Central memory CD8-positive, alpha-beta T cell (primary cell): ENCODE measurements around the gene FHAD1.

Experiments used
- ATAC-seq: fragments of 150-1000 bp; cut with Tn5 transposase; replicated peaks from 2 replicates; pipeline ENCODE4 v1.10.0; 2022; ENCODE audit warnings: mild to moderate bottlenecking, moderate FRiP score, moderate number of reproducible peaks; ENCODE audit not compliant: poor library complexity, severe bottlenecking; ENCODE audit errors: extremely low read depth
- DNase-seq, 2 donors: peaks; one replicate each; pipeline ENCODE4 v3.0.0; 2021; ENCODE audit warnings: low spot score in 2 of 2
- H3K27ac Mint-ChIP-seq: one replicate; pipeline ENCODE4 v1.8.0; 2022; ENCODE audit warnings: low read depth, mild to moderate bottlenecking, moderate library complexity, mixed read lengths
- H3K27me3 Mint-ChIP-seq: one replicate; pipeline ENCODE4 v1.8.0; 2022; ENCODE audit warnings: mixed read lengths
- H3K36me3 Mint-ChIP-seq: one replicate; pipeline ENCODE4 v1.8.0; 2022; ENCODE audit warnings: mild to moderate bottlenecking, moderate library complexity, mixed read lengths; ENCODE audit not compliant: insufficient read depth
- H3K4me1 Mint-ChIP-seq: one replicate; pipeline ENCODE4 v1.8.0; 2022; ENCODE audit warnings: mixed read lengths
- H3K4me3 Mint-ChIP-seq: one replicate; pipeline ENCODE4 v1.8.0; 2022; ENCODE audit warnings: mild to moderate bottlenecking, moderate library complexity, mixed read lengths
- H3K9me3 Mint-ChIP-seq: one replicate; pipeline ENCODE4 v1.8.0; 2022; ENCODE audit warnings: mixed read lengths

Gene FHAD1

DNA sequence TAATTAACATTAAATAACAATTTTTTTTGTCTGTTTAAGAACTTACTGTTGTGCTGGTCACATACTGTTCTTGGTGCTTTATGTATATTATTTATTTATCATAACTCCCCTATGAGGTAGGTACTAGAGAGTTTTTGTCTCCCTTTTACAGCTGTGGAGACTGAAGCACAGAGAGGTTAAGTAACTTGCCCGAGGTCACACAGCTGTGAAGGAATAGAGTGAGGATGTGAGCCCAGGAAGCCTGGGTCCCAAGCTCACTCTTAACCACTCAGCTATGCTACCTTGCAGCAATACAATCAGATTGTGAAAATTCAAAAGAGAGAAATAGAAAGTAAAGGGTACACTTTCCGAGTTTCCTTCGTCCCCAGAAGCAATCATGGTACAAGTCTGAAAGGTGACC lies 35.6 kb upstream of the FHAD1 start:
- Mint-ChIP-seq H3K27ac (no peak overlapping the region), H3K4me3 (no peak overlapping the region), H3K27me3 (peaks cover 43% of the 10 kb centered on the region), H3K9me3 (no peaks in the 10 kb centered on the region), H3K36me3 (no peaks in the 10 kb centered on the region), H3K4me1 (no peaks in the 10 kb centered on the region)
- DNase-seq: no peak
- no peak for ATAC-seq

GRCh38 chr1:15212216-15212953 lies 34.6 kb upstream of the FHAD1 start:
- Mint-ChIP-seq H3K36me3 (no peaks in the 10 kb centered on the region), H3K4me1 (peaks cover under 1% of the 10 kb centered on the region), H3K27ac (no peak overlapping the region), H3K27me3 (peaks cover 33% of the 10 kb centered on the region), H3K4me3 (no peak overlapping the region), H3K9me3 (no peaks in the 10 kb centered on the region)
- DNase-seq (no peak), ATAC-seq (no peak)

- no peak for ATAC-seq
- H3K4me3 Mint-ChIP-seq: no peak overlapping the region
- H3K27ac Mint-ChIP-seq: no peak overlapping the region
- H3K27me3 Mint-ChIP-seq: peaks cover 29% of the 10 kb centered on the region
- no peaks in the 10 kb centered on the region for H3K9me3 Mint-ChIP-seq
- no peak for DNase-seq
- no peaks in the 10 kb centered on the region for H3K36me3 Mint-ChIP-seq
- H3K4me1 Mint-ChIP-seq: peaks cover 6% of the 10 kb centered on the region
These were observed 34.1 kb upstream of the FHAD1 start for GRCh38 chr1:15212954-15213291.

DNA sequence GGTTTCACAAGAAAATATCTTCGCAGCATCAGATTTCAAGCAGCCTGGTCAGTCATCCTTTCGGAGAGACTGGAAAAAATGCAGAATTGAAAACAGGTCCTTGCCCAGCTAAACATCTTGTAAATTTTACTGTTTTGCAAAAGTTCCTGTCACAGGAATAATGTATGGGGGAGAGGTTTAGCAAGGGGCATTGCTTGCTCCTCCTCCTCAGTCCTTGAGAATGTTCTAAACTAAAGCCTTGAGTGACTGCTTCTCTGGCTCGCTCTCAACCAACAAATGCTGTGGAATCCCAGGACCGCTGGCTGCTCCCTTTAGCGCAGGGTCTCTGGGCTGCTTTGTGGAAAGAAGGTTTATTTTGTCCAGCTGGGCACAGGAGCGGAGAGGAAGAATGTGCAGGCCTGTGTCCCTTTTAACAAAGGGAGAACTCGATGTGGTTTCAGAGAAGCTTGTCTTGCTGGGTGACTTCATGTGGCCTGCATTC lies 33.6 kb upstream of the FHAD1 start:
- peaks cover 7% of the 10 kb centered on the region for H3K4me1 Mint-ChIP-seq

DNA sequence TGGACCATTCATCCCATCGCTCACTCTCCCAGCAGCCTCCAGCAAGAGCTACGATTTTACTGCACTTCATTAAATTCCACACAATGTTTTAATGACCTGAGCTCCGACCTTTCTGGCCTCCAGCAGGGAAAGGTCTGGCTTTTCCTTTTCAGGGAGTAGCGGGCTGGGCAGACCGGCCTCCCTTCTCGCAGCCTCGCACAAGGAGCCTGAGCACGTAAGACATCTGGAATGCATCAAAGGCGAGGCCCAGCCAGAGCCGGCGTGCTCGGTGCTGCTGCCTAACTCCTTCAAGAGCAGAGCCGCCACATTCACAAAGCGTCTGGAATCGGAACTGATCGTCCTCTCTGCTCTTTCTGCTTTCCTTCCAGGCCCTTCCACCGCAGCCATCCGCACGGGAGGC lies 32.5 kb upstream of the FHAD1 start:
- H3K27ac Mint-ChIP-seq: no peak overlapping the region
- no peak for DNase-seq
- peaks cover 7% of the 10 kb centered on the region for H3K4me1 Mint-ChIP-seq
- no peaks in the 10 kb centered on the region for H3K9me3 Mint-ChIP-seq
- peaks cover 27% of the 10 kb centered on the region for H3K27me3 Mint-ChIP-seq
- H3K36me3 Mint-ChIP-seq: no peaks in the 10 kb centered on the region
- no peak for ATAC-seq
- no peak overlapping the region for H3K4me3 Mint-ChIP-seq

More for the DNA sequence above, 33.6 kb upstream of the FHAD1 start:
- peaks cover 29% of the 10 kb centered on the region for H3K27me3 Mint-ChIP-seq
- no peak for DNase-seq
- no peaks in the 10 kb centered on the region for H3K36me3 Mint-ChIP-seq
- no peak overlapping the region for H3K4me3 Mint-ChIP-seq
- H3K9me3 Mint-ChIP-seq: no peaks in the 10 kb centered on the region
- no peak for ATAC-seq
- no peak overlapping the region for H3K27ac Mint-ChIP-seq

DNA sequence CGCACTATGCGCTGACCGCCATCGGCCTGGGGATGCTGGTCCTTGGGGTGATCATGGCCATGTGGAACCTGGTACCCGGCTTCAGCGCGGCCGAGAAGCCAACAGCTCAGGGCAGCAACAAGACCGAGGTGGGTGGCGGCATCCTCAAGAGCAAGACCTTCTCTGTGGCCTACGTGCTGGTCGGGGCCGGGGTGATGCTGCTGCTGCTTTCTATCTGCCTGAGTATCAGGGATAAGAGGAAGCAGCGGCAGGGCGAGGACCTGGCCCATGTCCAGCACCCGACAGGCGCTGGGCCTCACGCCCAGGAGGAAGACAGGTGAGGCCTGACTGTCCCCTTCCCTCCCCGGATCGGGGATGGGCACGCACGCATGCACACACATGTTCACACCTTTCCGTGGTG lies 31.9 kb upstream of the FHAD1 start:
- H3K9me3 Mint-ChIP-seq: no peaks in the 10 kb centered on the region
- no peak overlapping the region for H3K27ac Mint-ChIP-seq
- H3K36me3 Mint-ChIP-seq: no peaks in the 10 kb centered on the region
- peaks cover 21% of the 10 kb centered on the region for H3K27me3 Mint-ChIP-seq
- H3K4me3 Mint-ChIP-seq: no peak overlapping the region
- no peak for ATAC-seq
- no peak for DNase-seq
- H3K4me1 Mint-ChIP-seq: peaks cover 7% of the 10 kb centered on the region

GRCh38 chr1:15217654-15218053 lies 29.4 kb upstream of the FHAD1 start:
- Mint-ChIP-seq H3K27me3 (peaks cover 7% of the 10 kb centered on the region), H3K27ac (no peak overlapping the region), H3K4me1 (peaks cover 7% of the 10 kb centered on the region), H3K4me3 (no peak overlapping the region), H3K36me3 (no peaks in the 10 kb centered on the region), H3K9me3 (no peaks in the 10 kb centered on the region)
- no peak for ATAC-seq
- DNase-seq: no peak

- Mint-ChIP-seq H3K36me3 (no peaks in the 10 kb centered on the region), H3K27ac (no peak overlapping the region)
These were observed 28.4 kb upstream of the FHAD1 start for GRCh38 chr1:15218287-15219279.

DNA sequence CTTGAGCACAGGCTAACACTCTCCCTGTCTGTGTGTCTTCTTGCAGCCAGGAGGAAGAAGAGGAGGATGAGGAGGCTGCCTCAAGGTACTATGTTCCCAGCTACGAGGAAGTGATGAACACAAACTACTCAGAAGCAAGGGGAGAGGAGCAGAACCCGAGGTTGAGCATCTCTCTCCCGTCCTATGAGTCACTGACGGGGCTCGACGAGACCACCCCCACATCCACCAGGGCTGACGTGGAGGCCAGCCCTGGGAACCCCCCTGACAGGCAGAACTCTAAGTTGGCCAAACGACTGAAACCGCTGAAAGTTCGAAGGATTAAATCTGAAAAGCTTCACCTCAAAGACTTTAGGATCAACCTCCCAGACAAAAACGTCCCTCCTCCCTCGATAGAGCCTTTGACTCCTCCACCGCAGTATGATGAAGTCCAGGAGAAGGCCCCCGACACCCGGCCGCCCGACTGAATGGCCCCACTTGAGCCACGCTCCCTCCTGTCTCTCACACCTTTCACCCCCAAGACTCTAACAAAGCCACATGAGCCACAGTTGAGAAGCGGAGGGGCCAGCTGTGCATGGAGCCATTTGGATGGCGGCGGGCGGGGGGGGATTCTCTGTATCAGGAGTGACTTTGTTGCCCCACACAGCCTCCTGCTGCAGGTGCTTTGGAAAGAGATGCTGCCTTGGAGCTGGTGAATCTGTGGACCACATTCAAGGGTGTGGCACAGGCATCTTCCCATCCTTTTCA lies 27.6 kb upstream of the FHAD1 start:
- H3K36me3 Mint-ChIP-seq: no peaks in the 10 kb centered on the region
- H3K4me3 Mint-ChIP-seq: no peak overlapping the region
- H3K9me3 Mint-ChIP-seq: no peaks in the 10 kb centered on the region
- ATAC-seq (no peak), DNase-seq (no peak)
- no peaks in the 10 kb centered on the region for H3K27me3 Mint-ChIP-seq
- peaks cover 7% of the 10 kb centered on the region for H3K4me1 Mint-ChIP-seq
- no peak overlapping the region for H3K27ac Mint-ChIP-seq

More at GRCh38 chr1:15218287-15219279, 28.4 kb upstream of the FHAD1 start:
- no peak for DNase-seq
- Mint-ChIP-seq H3K27me3 (no peaks in the 10 kb centered on the region), H3K4me1 (peaks cover 7% of the 10 kb centered on the region), H3K4me3 (no peak overlapping the region), H3K9me3 (no peaks in the 10 kb centered on the region)
- no peak for ATAC-seq

GRCh38 chr1:15220024-15220392 lies 27.0 kb upstream of the FHAD1 start:
- H3K4me3 Mint-ChIP-seq: no peak overlapping the region
- ATAC-seq: no peak
- H3K36me3 Mint-ChIP-seq: no peaks in the 10 kb centered on the region
- no peaks in the 10 kb centered on the region for H3K27me3 Mint-ChIP-seq
- DNase-seq: no peak
- peaks cover 7% of the 10 kb centered on the region for H3K4me1 Mint-ChIP-seq
- H3K27ac Mint-ChIP-seq: no peak overlapping the region
- no peaks in the 10 kb centered on the region for H3K9me3 Mint-ChIP-seq

DNA sequence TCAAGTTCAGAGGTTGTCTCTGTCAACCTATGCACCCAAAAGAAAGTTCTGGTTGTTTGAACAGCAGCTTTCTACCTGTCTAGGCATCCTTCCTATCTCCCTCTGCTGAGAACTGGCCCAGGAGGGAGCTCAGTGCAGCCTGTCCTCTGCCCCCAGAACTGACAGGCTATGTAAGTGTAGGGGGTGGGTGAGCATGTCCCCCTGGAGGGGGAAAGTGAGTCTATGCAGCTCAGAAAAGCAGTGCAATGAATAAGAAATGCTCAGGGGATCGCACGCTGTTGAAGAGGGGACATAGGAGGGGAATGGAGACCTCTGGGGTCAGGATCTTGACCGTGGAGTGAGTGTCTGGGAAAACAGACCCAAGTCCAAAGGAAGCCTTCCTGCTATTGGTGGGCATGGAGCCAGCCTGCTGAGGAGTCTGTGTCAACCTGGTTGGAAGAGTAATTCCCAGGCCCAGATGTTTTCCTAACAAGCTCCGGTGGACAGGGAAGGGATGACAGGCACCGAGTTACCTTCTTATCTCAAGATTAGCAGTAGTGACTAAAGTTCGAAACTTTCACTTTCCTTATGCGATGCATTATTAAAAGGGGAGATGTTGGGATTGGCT lies 26.1 kb upstream of the FHAD1 start:
- Mint-ChIP-seq H3K27me3 (no peaks in the 10 kb centered on the region), H3K27ac (no peak overlapping the region), H3K4me1 (peaks cover 7% of the 10 kb centered on the region), H3K36me3 (no peaks in the 10 kb centered on the region), H3K9me3 (no peaks in the 10 kb centered on the region), H3K4me3 (no peak overlapping the region)
- ATAC-seq: no peak
- no peak for DNase-seq

GRCh38 chr1:15222653-15223303 lies 24.2 kb upstream of the FHAD1 start:
- no peaks in the 10 kb centered on the region for H3K27me3 Mint-ChIP-seq
- DNase-seq: no peak

More at GRCh38 chr1:15222653-15223303, 24.2 kb upstream of the FHAD1 start:
- Mint-ChIP-seq H3K9me3 (no peaks in the 10 kb centered on the region), H3K27ac (no peak overlapping the region), H3K36me3 (no peaks in the 10 kb centered on the region), H3K4me3 (no peak overlapping the region), H3K4me1 (peaks cover 2% of the 10 kb centered on the region)
- ATAC-seq: no peak
